DMS53 treated with DMSO at 0.1 percent for 48 hours (cell line): ENCODE measurements around the gene RIOK1.
A peak's percentile ranks its signal among the peaks of the same experiment; 100 is the strongest.
"Not testable (repeated sequence)": the region's sequence is repeated elsewhere in the genome, so short reads cannot be mapped to it uniquely, and the experiment has no call there.

Source experiments
- DNase-seq: peaks from one replicate; lab custom pipeline; 2025; ENCODE audit not compliant: unreplicated experiment; lab: John Stamatoyannopoulos, UW

The RIOK1 gene

GRCh38 chr6:7389451-7390225 is at the start of gene RIOK1, which contains the start of gene CAGE1:
Gene RIOK1 (plus strand): TSS chr6:7389808. CDS start chr6:7390003, 195 bp downstream.
Gene CAGE1 (minus strand): TSS chr6:7389742. CDS start chr6:7387173, 2,569 bp downstream.
- peak; percentile 88 for DNase-seq

- no peak for DNase-seq
These were observed 48.3 kb upstream of the RIOK1 start for GRCh38 chr6:7341271-7341670.

GRCh38 chr6:7341989-7342742 is 47.4 kb upstream of the RIOK1 start:
- DNase-seq, result peak; percentile 96

- DNase-seq, result no peak
These were observed 45.8 kb upstream of the RIOK1 start for GRCh38 chr6:7343546-7344475.

GRCh38 chr6:7344773-7345450 is 44.7 kb upstream of the RIOK1 start:
- not testable (repeated sequence) for DNase-seq

GRCh38 chr6:7347551-7347997 is 42.0 kb upstream of the RIOK1 start:
- DNase-seq, result peak; percentile 54

GRCh38 chr6:7350591-7350990 is 39.0 kb upstream of the RIOK1 start:
- DNase-seq, result not testable (repeated sequence)

- DNase-seq, result not testable (repeated sequence)
These were observed 37.7 kb upstream of the RIOK1 start for GRCh38 chr6:7351916-7352315.

GRCh38 chr6:7367408-7367807 is 22.2 kb upstream of the RIOK1 start:
- no peak for DNase-seq

- DNase-seq, result no peak
These were observed 15.9 kb upstream of the RIOK1 start for GRCh38 chr6:7373739-7374138.

GRCh38 chr6:7377961-7378360 is 11.6 kb upstream of the RIOK1 start:
- DNase-seq, result no peak

- no peak for DNase-seq
These were observed 10.9 kb upstream of the RIOK1 start for GRCh38 chr6:7378740-7379139.

GRCh38 chr6:7381092-7381491 is 8.5 kb upstream of the RIOK1 start:
- DNase-seq, result no peak

GRCh38 chr6:7389162-7389450 is 502 bp upstream of the RIOK1 start:
- DNase-seq, result peak; percentile 71

GRCh38 chr6:7390226-7390878 is 744 bp downstream of the RIOK1 start:
- DNase-seq, result no peak

GRCh38 chr6:7391151-7391550 is 1.5 kb downstream of the RIOK1 start:
- no peak for DNase-seq

GRCh38 chr6:7392402-7392801 is 2.8 kb downstream of the RIOK1 start:
- DNase-seq, result no peak

GRCh38 chr6:7401075-7401474 is 11.5 kb downstream of the RIOK1 start:
- DNase-seq, result no peak

- DNase-seq, result no peak
These were observed 13.1 kb downstream of the RIOK1 start for GRCh38 chr6:7402716-7403115.

GRCh38 chr6:7404546-7404945 is 14.9 kb downstream of the RIOK1 start:
- DNase-seq, result no peak
